Measurements from ENCODE around the gene SULT1C3. TPM values are rescaled to one million over a fixed set of nuclear protein-coding genes. Genes with fewer than 3 reads are reported as not detected.
A peak's percentile ranks its signal among the peaks of the same experiment; 100 is the strongest.

The SULT1C3 gene
- total and polyA plus RNA-seq, 4 donors: not detected

- H3K4me3 ChIP-seq: no peak overlapping the region
- peak in 2 of 3 donors; percentile 8 to 42 for DNase-seq
- H3K9ac ChIP-seq (ENCODE audit: insufficient read depth in 1 of 2, low read length in 2 of 2): no peak overlapping the region
- no peaks in the 10 kb centered on the region for H3K36me3 ChIP-seq (ENCODE audit: control insufficient read depth in 4 of 4, insufficient read depth in 4 of 4, low read length in 4 of 4)
- no peaks in the 10 kb centered on the region for H3K9me3 ChIP-seq (ENCODE audit: control insufficient read depth in 4 of 4, insufficient read depth in 3 of 4, low read length in 3 of 4)
- H3K27ac ChIP-seq (ENCODE audit: low read depth in 1 of 2, low read length in 1 of 2): no peak overlapping the region
- TF ChIP-seq CTCF (IDR thresholded peaks at IDR 0.05; ENCODE audit: control extremely low read depth, extremely low read depth): no peak
- no peaks in the 10 kb centered on the region for H3K27me3 ChIP-seq (ENCODE audit: control insufficient read depth in 3 of 3, insufficient read depth in 3 of 3, low read length in 2 of 3)
- H3K4me1 ChIP-seq (ENCODE audit: control insufficient read depth in 5 of 5, insufficient read depth in 5 of 5, low read length in 5 of 5): peaks cover 0 to 17% (median 3%) of the 10 kb centered on the region in 5 donors
- 69 to 85% methylated on average over 3 of the region's 3 CpGs for WGBS, 2 donors
- ATAC-seq (ENCODE audit: insufficient read depth, low FRiP score): no peak
Measured at GRCh38 chr2:108266218-108266617, 26.4 kb downstream of the SULT1C3 start.

GRCh38 chr2:108267101-108267500 is 27.3 kb downstream of the SULT1C3 start:
- Histone ChIP-seq H3K4me1 (ENCODE audit: control insufficient read depth in 5 of 5, insufficient read depth in 5 of 5, low read length in 5 of 5) (peaks cover 0 to 17% (median 3%) of the 10 kb centered on the region in 5 donors), H3K9me3 (ENCODE audit: control insufficient read depth in 4 of 4, insufficient read depth in 3 of 4, low read length in 3 of 4) (no peaks in the 10 kb centered on the region), H3K9ac (ENCODE audit: insufficient read depth in 1 of 2, low read length in 2 of 2) (no peak overlapping the region), H3K27me3 (ENCODE audit: control insufficient read depth in 3 of 3, insufficient read depth in 3 of 3, low read length in 2 of 3) (no peaks in the 10 kb centered on the region), H3K27ac (ENCODE audit: low read depth in 1 of 2, low read length in 1 of 2) (peak overlapping the region in 1 of 2 donors; percentile 72), H3K36me3 (ENCODE audit: control insufficient read depth in 4 of 4, insufficient read depth in 4 of 4, low read length in 4 of 4) (no peaks in the 10 kb centered on the region), H3K4me3 (no peak overlapping the region)
- WGBS, 2 donors: 26 to 33% methylated on average over 5 of the region's 5 CpGs
- no peak for TF ChIP-seq CTCF (IDR thresholded peaks at IDR 0.05; ENCODE audit: control extremely low read depth, extremely low read depth)
- peak; percentile 59 to 85 (median 61) for DNase-seq
- ATAC-seq (ENCODE audit: insufficient read depth, low FRiP score): peak; percentile 47

- DNase-seq: no peak
Measured at GRCh38 chr2:108268001-108268400, 28.2 kb downstream of the SULT1C3 start.

More at GRCh38 chr2:108268001-108268400, 28.2 kb downstream of the SULT1C3 start:
- no peaks in the 10 kb centered on the region for H3K36me3 ChIP-seq (ENCODE audit: control insufficient read depth in 4 of 4, insufficient read depth in 4 of 4, low read length in 4 of 4)
- no peak for ATAC-seq (ENCODE audit: insufficient read depth, low FRiP score)
- H3K27ac ChIP-seq (ENCODE audit: low read depth in 1 of 2, low read length in 1 of 2): no peak overlapping the region
- peaks cover 0 to 17% (median 3%) of the 10 kb centered on the region in 5 donors for H3K4me1 ChIP-seq (ENCODE audit: control insufficient read depth in 5 of 5, insufficient read depth in 5 of 5, low read length in 5 of 5)
- WGBS, 2 donors: 60 to 72% methylated on average over 4 of the region's 4 CpGs
- no peak overlapping the region for H3K4me3 ChIP-seq
- no peaks in the 10 kb centered on the region for H3K9me3 ChIP-seq (ENCODE audit: control insufficient read depth in 4 of 4, insufficient read depth in 3 of 4, low read length in 3 of 4)
- H3K27me3 ChIP-seq (ENCODE audit: control insufficient read depth in 3 of 3, insufficient read depth in 3 of 3, low read length in 2 of 3): no peaks in the 10 kb centered on the region
- no peak overlapping the region for H3K9ac ChIP-seq (ENCODE audit: insufficient read depth in 1 of 2, low read length in 2 of 2)
- TF ChIP-seq CTCF (IDR thresholded peaks at IDR 0.05; ENCODE audit: control extremely low read depth, extremely low read depth): no peak

All from lung (tissue), 12 donors.